ENCODE data around the gene PDC.
A peak's percentile ranks its signal among the peaks of the same experiment; 100 is the strongest.
"Not testable (repeated sequence)": the region's sequence is repeated elsewhere in the genome, so short reads cannot be mapped to it uniquely, and the experiment has no call there.

PDC gene

GRCh38 chr1:186420311-186420710, 40.6 kb downstream of the PDC start:
- DNase-seq (ENCODE audit: low spot score), result no peak
- in situ Hi-C loops (cut with MboI; ENCODE audit: low pct_unique_long_range_greater_than_20kb, low sequenced_read_pairs, unreplicated experiment), result no loop called here
- no peak for TF ChIP-seq CTCF (IDR thresholded peaks at IDR 0.05; ENCODE audit: extremely low read depth, insufficient read depth, missing control alignments)

GRCh38 chr1:186418503-186418902, 42.4 kb downstream of the PDC start:
- DNase-seq (ENCODE audit: low spot score), result no peak
- in situ Hi-C loops (cut with MboI; ENCODE audit: low pct_unique_long_range_greater_than_20kb, low sequenced_read_pairs, unreplicated experiment), result no loop called here
- TF ChIP-seq CTCF (IDR thresholded peaks at IDR 0.05; ENCODE audit: extremely low read depth, insufficient read depth, missing control alignments), result no peak

GRCh38 chr1:186413319-186413718, 47.6 kb downstream of the PDC start:
- no peak for DNase-seq (ENCODE audit: low spot score)
- in situ Hi-C loops (cut with MboI; ENCODE audit: low pct_unique_long_range_greater_than_20kb, low sequenced_read_pairs, unreplicated experiment), result no loop called here
- no peak for TF ChIP-seq CTCF (IDR thresholded peaks at IDR 0.05; ENCODE audit: extremely low read depth, insufficient read depth, missing control alignments)

- in situ Hi-C loops (cut with MboI; ENCODE audit: low pct_unique_long_range_greater_than_20kb, low sequenced_read_pairs, unreplicated experiment), result no loop called here
- peak; percentile 36 for DNase-seq (ENCODE audit: low spot score)
- no peak for TF ChIP-seq CTCF (IDR thresholded peaks at IDR 0.05; ENCODE audit: extremely low read depth, insufficient read depth, missing control alignments)
Observed at GRCh38 chr1:186409091-186409490, 51.8 kb downstream of the PDC start.

GRCh38 chr1:186404454-186405051, 56.4 kb downstream of the PDC start:
- peak; percentile 48 for DNase-seq (ENCODE audit: low spot score)
- peak; percentile 65 for TF ChIP-seq CTCF (IDR thresholded peaks at IDR 0.05; ENCODE audit: extremely low read depth, insufficient read depth, missing control alignments)
- in situ Hi-C loops (cut with MboI; ENCODE audit: low pct_unique_long_range_greater_than_20kb, low sequenced_read_pairs, unreplicated experiment), result no loop called here

GRCh38 chr1:186403632-186404031, 57.3 kb downstream of the PDC start:
- TF ChIP-seq CTCF (IDR thresholded peaks at IDR 0.05; ENCODE audit: extremely low read depth, insufficient read depth, missing control alignments), result no peak
- in situ Hi-C loops (cut with MboI; ENCODE audit: low pct_unique_long_range_greater_than_20kb, low sequenced_read_pairs, unreplicated experiment), result no loop called here
- no peak for DNase-seq (ENCODE audit: low spot score)

GRCh38 chr1:186401446-186401845, 59.5 kb downstream of the PDC start:
- DNase-seq (ENCODE audit: low spot score); in situ Hi-C loops (cut with MboI; ENCODE audit: low pct_unique_long_range_greater_than_20kb, low sequenced_read_pairs, unreplicated experiment): not testable (repeated sequence)

Data from GM13977 (cell line).